Activated CD4-positive, alpha-beta memory T cell treated with anti-CD3 and anti-CD28 coated beads, Interleukin-2, amount 10 ng/mL, durations not matched to agents 7 days and 5 days (primary cell): ENCODE data around the gene ASIC3. TPM values are rescaled to one million over a fixed set of nuclear protein-coding genes. Genes with fewer than 3 reads are reported as not detected.
A peak's percentile ranks its signal among the peaks of the same experiment; 100 is the strongest.

Experiments
- CTCF ChIA-PET: fragments of 350-600 bp; sonication (Branson Sonifier 250); formaldehyde crosslinking; loops from one replicate; lab custom pipeline; 2021; ENCODE audit warnings: antibody characterized with exemption, inconsistent platforms; lab: Charles Lee
- POLR2A ChIA-PET: fragments of 350-600 bp; sonication (Branson Sonifier 250); formaldehyde crosslinking; loops from one replicate; lab custom pipeline; 2021; ENCODE audit warnings: antibody characterized with exemption; lab: Charles Lee
- DNase-seq: peaks from one replicate; pipeline ENCODE4 v3.0.0-alpha.2; 2020
- H3K27ac Mint-ChIP-seq: one replicate; pipeline ENCODE4 v1.8.0; 2021; ENCODE audit warnings: mild to moderate bottlenecking, mixed read lengths
- H3K27me3 Mint-ChIP-seq: one replicate; pipeline ENCODE4 v1.8.0; 2021; ENCODE audit warnings: mixed read lengths
- H3K36me3 Mint-ChIP-seq: one replicate; pipeline ENCODE4 v1.8.0; 2021; ENCODE audit warnings: low read depth, mixed read lengths
- H3K4me1 Mint-ChIP-seq: one replicate; pipeline ENCODE4 v1.8.0; 2021; ENCODE audit warnings: mixed read lengths
- H3K4me3 Mint-ChIP-seq: one replicate; pipeline ENCODE4 v1.8.0; 2021; ENCODE audit warnings: mild to moderate bottlenecking, mixed read lengths
- H3K9me3 Mint-ChIP-seq: one replicate; pipeline ENCODE4 v1.8.0; 2021; ENCODE audit warnings: mixed read lengths
- total RNA-seq, 2 experiments: library from RNA; stranded (reverse); gene quantifications; one replicate each; pipeline ENCODE4 v1.2.3, GENCODE V29; 2021

Gene ASIC3
- total RNA-seq, 2 experiments from 2014 or later: 5.5 to 6.2 TPM

DNA sequence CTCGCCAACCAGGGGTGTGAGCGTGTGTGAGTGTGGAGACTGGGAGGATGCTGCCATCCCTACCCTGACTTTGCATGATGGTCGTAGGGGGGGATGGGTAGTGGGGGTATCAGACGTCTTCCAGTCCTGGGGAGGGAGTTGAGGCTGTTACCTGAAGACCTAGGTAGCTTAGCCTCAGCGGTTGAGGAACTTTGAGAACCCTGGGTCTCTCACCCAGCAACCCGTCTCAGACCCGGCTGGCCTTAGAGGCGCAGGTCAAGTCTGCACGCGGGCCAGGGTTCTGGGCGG lies 13.7 kb downstream of the ASIC3 start:
- Mint-ChIP-seq H3K9me3 (no peaks in the 10 kb centered on the region), H3K4me3 (peak overlapping the region; percentile 17), H3K27me3 (no peaks in the 10 kb centered on the region), H3K4me1 (peaks cover 31% of the 10 kb centered on the region), H3K36me3 (peaks cover 25% of the 10 kb centered on the region), H3K27ac (no peak overlapping the region)
- ChIA-PET CTCF (no interaction called here), POLR2A (interaction anchor here (0.9 to 1.1 kb wide), 2 partner anchors 16 to 33 kb away, joined by 3 to 5 read pairs; no protein-coding TSS in a partner anchor)
- DNase-seq: no peak

DNA sequence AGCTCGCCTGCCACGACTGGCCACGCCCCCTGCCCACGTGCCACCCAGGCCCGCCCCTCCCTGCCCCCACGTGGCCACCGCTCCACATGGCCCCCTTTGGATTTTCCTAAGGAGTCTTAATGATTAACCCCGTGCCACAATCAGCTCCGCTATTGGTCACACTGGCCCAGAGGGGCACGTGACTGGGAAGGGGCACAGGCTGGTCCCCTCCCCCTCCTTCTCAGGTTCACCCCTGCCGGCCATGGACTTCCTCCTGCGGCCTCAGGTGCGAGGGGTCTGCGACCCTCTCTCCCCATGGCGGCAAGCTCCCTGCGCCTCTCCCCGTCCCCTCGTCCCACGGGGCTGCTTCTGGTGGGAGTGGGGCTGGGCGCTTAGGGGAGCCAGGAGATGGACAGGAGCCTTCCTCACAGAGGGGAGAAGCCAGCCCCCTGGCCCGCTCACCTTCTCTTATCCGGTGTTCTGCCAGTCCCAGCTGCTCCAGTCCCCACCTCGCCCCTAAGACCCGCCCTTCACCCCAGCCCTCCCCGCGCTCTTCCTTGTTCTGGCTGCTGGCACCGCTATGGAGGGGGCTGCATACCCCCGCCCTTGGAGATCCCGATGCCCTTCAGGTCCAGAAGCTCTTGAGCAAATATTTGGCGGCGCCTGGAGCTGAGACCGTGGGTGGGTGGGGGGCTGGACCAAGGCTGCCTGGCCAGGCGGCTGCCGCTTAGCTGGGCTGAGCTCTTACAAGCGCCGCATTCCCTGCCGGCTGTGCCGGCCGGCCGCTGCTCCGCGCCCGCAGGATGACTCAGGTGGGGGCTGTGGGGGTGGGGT lies 14.3 kb downstream of the ASIC3 start:
- Mint-ChIP-seq H3K27ac (no peak overlapping the region), H3K27me3 (no peaks in the 10 kb centered on the region), H3K4me3 (no peak overlapping the region), H3K4me1 (peaks cover 27% of the 10 kb centered on the region), H3K9me3 (no peaks in the 10 kb centered on the region), H3K36me3 (peaks cover 26% of the 10 kb centered on the region)
- ChIA-PET POLR2A (interaction anchor here (0.8 to 1.1 kb wide), 3 partner anchors 12 to 32 kb away, joined by 3 to 5 read pairs (median 3); no protein-coding TSS in a partner anchor), CTCF (no interaction called here)
- no peak for DNase-seq

DNA sequence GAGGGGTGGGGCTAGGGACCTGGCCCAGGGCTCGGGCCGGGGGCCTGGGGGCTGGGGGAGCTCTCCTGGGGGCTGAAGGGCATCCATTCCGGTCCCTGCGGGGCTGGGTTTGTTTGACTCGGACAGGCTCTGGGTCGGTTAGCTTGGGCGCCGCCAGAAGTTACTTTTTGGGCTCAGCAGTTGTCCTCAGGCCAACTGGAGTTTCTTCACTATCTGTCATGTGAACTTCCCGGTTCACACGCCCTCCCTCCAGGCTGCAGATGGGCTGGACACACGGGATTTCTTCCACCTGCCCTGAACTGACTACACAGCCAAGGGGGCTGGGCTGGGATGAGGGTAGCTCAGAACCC lies 14.9 kb downstream of the ASIC3 start:
- ChIA-PET POLR2A (interaction anchor here (0.8 to 1.1 kb wide), 2 partner anchors 12 to 15 kb away, joined by 3 to 5 read pairs; no protein-coding TSS in a partner anchor), CTCF (no interaction called here)
- no peaks in the 10 kb centered on the region for H3K27me3 Mint-ChIP-seq
- H3K9me3 Mint-ChIP-seq: no peaks in the 10 kb centered on the region
- peaks cover 30% of the 10 kb centered on the region for H3K36me3 Mint-ChIP-seq
- peaks cover 27% of the 10 kb centered on the region for H3K4me1 Mint-ChIP-seq
- H3K27ac Mint-ChIP-seq: no peak overlapping the region
- no peak overlapping the region for H3K4me3 Mint-ChIP-seq
- DNase-seq: no peak

DNA sequence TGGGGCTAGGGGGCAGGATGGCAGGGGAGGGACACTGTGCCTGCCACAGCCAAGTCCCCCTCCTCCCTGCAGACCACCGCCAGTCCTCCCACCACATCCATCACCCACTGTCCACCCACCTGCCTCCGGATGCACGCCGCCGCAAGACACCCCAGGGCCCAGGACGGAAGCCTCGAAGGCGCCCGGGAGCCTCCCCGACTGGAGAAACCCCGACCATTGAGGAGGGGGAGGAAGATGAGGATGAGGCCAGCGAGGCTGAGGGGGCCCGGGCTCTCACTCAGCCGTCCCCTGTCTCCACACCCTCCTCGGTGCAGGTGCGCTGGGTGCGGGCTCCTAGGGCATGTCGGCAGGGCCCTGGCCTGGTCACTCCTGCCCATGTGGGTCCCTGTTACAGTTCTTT lies 16.1 kb downstream of the ASIC3 start:
- Mint-ChIP-seq H3K4me1 (peaks cover 18% of the 10 kb centered on the region), H3K36me3 (peaks cover 35% of the 10 kb centered on the region), H3K27ac (no peak overlapping the region), H3K4me3 (no peak overlapping the region), H3K27me3 (no peaks in the 10 kb centered on the region), H3K9me3 (no peaks in the 10 kb centered on the region)
- ChIA-PET CTCF (no interaction called here), POLR2A (no interaction called here)
- no peak for DNase-seq

DNA sequence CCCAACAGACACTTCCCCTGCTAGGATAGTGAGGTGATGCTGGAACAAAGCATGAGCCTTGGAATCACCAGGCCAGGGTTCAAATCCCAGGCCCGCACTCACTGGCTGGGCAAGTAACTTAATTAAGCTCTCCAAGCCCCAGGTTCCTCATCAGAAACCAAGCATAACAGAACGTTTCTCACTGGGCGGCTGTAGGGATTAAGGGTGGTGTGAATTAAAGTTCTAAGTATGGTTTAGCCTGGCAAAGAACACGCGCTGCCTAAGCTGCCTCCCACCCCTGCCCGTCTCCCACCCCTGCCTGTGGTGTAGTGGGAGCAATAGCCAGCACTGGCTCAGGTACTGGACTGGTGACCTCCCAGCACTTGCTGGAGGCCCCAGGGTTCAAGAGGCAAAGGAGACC lies 16.7 kb downstream of the ASIC3 start:
- CTCF ChIA-PET: no interaction called here
- POLR2A ChIA-PET: no interaction called here
- no peaks in the 10 kb centered on the region for H3K9me3 Mint-ChIP-seq
- H3K36me3 Mint-ChIP-seq: peaks cover 35% of the 10 kb centered on the region
- H3K4me3 Mint-ChIP-seq: no peak overlapping the region
- no peaks in the 10 kb centered on the region for H3K27me3 Mint-ChIP-seq
- DNase-seq: no peak
- no peak overlapping the region for H3K27ac Mint-ChIP-seq
- peaks cover 18% of the 10 kb centered on the region for H3K4me1 Mint-ChIP-seq

DNA sequence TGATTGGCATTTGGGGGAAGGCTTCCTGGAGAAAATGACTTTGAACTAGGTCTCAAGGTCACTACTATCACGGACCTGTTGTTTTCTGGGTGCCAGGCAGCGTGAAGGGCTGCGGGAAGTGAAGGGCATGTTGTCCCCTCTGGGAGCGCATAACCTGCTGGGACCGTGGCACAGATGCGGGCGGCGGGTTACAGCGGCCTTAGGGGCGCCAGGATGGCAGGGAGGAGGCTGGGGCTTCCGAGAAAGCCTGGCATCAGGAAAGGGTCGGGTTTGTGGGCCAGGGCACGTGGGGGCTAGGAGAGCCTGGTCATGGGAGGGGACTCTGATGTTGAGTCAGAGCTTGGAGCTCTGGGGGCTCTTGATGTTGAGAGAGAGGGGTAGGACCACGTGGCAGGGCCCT lies 17.2 kb downstream of the ASIC3 start:
- H3K4me3 Mint-ChIP-seq: no peak overlapping the region
- CTCF ChIA-PET: no interaction called here
- POLR2A ChIA-PET: interaction anchor here (0.9 kb wide), 1 partner anchor 15 kb away, joined by 4 read pairs; the partner anchor contains the start of gene FASTK
- no peaks in the 10 kb centered on the region for H3K9me3 Mint-ChIP-seq
- H3K27me3 Mint-ChIP-seq: no peaks in the 10 kb centered on the region
- no peak overlapping the region for H3K27ac Mint-ChIP-seq
- H3K4me1 Mint-ChIP-seq: peaks cover 14% of the 10 kb centered on the region
- no peak for DNase-seq
- H3K36me3 Mint-ChIP-seq: peaks cover 37% of the 10 kb centered on the region

DNA sequence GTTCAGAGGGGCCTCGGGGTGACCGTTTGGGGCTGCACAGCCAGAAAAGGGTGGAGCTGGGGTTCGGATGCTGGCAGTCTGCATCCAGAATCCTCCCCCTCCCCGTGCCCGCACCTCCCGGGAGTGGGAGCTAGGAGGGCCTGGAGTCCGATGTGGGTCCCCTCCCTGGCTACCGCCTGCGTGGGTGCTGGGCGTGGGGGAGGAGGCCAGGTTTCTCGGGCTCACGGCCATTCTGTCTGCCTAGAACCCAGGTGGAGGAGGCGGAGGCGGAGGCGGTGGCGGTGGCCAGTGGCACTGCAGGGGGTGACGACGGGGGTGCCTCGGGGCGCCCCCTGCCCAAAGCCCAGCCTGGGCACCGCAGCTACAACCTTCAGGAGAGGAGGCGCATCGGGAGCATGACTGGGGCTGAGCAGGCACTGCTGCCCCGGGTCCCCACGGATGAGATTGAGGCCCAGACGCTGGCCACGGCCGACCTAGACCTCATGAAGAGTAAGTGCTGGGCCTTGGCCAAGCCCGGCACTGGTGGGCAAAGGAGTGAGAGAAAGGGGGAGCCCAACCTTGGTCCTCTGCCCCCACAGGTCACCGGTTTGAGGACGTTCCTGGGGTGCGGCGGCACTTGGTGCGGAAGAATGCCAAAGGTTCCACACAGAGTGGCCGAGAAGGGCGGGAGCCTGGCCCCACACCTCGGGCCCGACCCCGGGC lies 18.1 kb downstream of the ASIC3 start:
- POLR2A ChIA-PET: interaction anchor here (0.9 kb wide), 1 partner anchor 14 kb away, joined by 4 read pairs; the partner anchor contains the start of gene FASTK
- no peaks in the 10 kb centered on the region for H3K27me3 Mint-ChIP-seq
- no peak for DNase-seq
- no peak overlapping the region for H3K4me3 Mint-ChIP-seq
- no peak overlapping the region for H3K27ac Mint-ChIP-seq
- no peaks in the 10 kb centered on the region for H3K9me3 Mint-ChIP-seq
- peaks cover 38% of the 10 kb centered on the region for H3K36me3 Mint-ChIP-seq
- CTCF ChIA-PET: no interaction called here
- H3K4me1 Mint-ChIP-seq: peaks cover 6% of the 10 kb centered on the region

DNA sequence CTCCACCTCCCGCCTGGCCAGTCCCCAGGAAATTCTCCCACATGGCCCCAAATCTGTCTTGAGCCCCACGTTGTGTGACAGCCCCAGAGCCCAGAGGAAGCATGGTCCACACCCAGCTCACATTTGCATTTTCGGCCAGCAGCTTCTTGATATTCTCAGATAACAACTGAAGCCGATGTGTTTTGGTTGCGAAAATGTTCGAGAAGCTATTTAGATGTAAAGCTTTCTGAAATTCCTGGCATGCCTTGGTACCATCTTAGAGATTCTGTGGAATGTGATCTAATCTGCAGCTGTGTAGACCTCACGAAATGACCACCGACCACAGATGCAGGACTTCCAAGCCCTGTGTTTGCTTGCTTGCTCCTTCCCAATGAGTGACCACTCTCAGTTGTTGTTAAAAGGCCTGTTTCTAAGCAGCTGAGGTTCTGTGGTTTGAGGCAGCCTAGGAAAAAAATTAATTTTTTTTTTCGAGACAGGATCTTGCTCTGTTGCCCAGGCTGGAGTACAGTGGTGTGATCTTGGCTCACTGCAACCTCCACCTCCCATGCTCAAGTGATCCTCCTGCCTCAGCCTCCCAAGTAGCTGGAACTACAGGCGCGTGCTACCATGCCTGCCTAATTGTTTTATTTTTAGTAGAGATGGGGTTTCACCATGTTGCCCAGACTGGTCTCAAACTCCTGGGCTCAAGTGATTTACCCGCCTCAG lies 19.9 kb downstream of the ASIC3 start:
- DNase-seq: no peak
- POLR2A ChIA-PET: no interaction called here
- H3K9me3 Mint-ChIP-seq: no peaks in the 10 kb centered on the region
- CTCF ChIA-PET: interaction anchor here (1.1 kb wide), 1 partner anchor 40 kb away, joined by 3 read pairs; the partner anchor contains the start of gene ABCB8
- H3K36me3 Mint-ChIP-seq: peaks cover 39% of the 10 kb centered on the region
- no peaks in the 10 kb centered on the region for H3K27me3 Mint-ChIP-seq
- H3K4me1 Mint-ChIP-seq: no peaks in the 10 kb centered on the region
- H3K4me3 Mint-ChIP-seq: no peak overlapping the region
- no peak overlapping the region for H3K27ac Mint-ChIP-seq

DNA sequence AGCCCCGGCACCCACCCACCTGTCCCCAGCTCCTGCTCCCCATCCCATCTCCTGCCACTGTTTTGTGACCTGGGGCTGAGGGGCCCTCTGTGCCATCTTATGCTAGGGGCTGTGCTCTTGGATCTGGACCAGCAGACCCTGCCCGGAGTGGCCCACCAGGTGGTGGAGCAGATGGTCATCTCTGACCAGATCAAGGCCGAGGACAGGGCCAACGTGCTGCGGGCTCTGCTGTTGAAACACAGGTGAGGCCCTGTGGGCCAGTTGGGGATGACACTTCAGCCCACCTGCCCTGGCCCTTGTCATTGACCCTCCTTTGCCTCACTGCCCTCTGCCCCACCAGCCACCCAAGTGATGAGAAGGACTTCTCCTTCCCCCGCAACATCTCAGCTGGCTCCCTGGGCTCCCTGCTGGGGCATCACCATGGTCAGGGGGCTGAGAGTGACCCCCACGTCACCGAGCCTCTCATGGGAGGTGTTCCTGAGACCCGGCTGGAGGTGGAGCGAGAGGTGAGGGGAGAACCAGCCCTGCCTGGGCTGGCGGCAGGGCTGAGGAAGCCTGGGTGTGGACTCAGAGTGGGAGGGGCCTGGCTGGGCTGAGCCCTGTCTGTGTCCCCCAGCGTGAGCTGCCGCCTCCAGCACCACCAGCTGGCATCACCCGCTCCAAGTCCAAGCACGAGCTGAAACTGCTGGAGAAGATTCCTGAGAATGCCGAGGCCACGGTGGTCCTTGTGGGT lies 21.7 kb downstream of the ASIC3 start:
- ChIA-PET POLR2A (interaction anchor here (1.4 kb wide), 1 partner anchor 10 kb away, joined by 4 read pairs; no protein-coding TSS in a partner anchor), CTCF (no interaction called here)
- no peaks in the 10 kb centered on the region for H3K27me3 Mint-ChIP-seq
- DNase-seq: no peak
- no peaks in the 10 kb centered on the region for H3K9me3 Mint-ChIP-seq
- H3K4me1 Mint-ChIP-seq: no peaks in the 10 kb centered on the region
- no peak overlapping the region for H3K4me3 Mint-ChIP-seq
- H3K27ac Mint-ChIP-seq: no peak overlapping the region
- peaks cover 37% of the 10 kb centered on the region for H3K36me3 Mint-ChIP-seq

DNA sequence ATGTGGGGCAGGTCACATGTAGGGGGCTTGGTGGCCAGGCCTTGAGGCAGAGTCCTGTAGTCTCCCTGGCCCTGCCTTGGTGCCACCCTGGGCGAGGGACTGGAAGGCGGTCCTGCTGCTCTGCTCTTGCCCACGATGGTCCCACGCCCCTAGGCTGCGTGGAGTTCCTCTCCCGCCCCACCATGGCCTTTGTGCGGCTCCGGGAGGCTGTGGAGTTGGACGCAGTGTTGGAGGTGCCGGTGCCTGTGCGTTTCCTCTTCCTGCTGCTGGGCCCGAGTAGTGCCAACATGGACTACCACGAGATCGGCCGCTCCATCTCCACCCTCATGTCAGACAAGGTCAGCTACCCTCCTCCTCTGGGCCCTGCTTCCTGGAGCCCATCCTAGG lies 22.2 kb downstream of the ASIC3 start:
- POLR2A ChIA-PET: interaction anchor here (1.4 kb wide), 1 partner anchor 9 kb away, joined by 4 read pairs; no protein-coding TSS in a partner anchor
- no peaks in the 10 kb centered on the region for H3K9me3 Mint-ChIP-seq
- H3K27me3 Mint-ChIP-seq: no peaks in the 10 kb centered on the region
- no peaks in the 10 kb centered on the region for H3K4me1 Mint-ChIP-seq
- H3K36me3 Mint-ChIP-seq: peaks cover 34% of the 10 kb centered on the region
- H3K4me3 Mint-ChIP-seq: no peak overlapping the region
- no peak overlapping the region for H3K27ac Mint-ChIP-seq
- CTCF ChIA-PET: no interaction called here
- no peak for DNase-seq

DNA sequence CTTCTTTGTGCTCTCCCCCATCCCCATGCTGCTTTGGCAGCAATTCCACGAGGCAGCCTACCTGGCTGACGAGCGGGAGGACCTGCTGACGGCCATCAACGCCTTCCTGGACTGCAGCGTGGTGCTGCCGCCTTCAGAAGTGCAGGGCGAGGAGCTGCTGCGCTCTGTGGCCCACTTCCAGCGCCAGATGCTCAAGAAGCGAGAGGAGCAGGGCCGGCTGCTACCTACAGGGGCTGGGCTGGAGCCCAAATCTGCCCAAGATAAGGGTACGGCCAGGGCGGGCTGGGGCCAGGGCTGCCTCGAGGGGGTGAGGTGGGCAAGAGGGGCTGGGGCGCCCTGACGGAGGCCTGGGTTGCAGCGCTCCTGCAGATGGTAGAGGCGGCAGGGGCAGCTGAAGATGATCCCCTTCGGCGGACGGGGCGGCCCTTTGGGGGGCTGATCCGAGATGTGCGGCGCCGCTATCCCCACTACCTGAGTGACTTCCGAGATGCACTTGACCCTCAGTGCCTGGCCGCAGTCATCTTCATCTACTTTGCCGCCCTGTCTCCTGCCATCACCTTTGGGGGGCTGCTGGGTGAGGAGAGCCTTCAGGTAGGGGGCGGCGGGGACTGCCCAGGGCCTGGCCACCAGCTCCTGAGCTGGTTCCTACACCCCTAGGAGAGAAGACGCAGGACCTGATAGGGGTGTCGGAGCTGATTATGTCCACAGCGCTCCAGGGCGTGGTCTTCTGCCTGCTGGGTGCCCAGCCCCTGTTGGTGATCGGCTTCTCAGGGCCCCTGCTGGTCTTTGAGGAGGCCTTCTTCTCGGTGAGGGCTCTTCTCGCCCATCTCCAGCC lies 22.9 kb downstream of the ASIC3 start:
- Mint-ChIP-seq H3K36me3 (peaks cover 40% of the 10 kb centered on the region), H3K4me1 (no peaks in the 10 kb centered on the region), H3K4me3 (no peak overlapping the region), H3K9me3 (no peaks in the 10 kb centered on the region), H3K27me3 (no peaks in the 10 kb centered on the region), H3K27ac (no peak overlapping the region)
- CTCF ChIA-PET: no interaction called here
- DNase-seq: no peak
- POLR2A ChIA-PET: interaction anchor here (1.4 kb wide), 1 partner anchor 9 kb away, joined by 4 read pairs; no protein-coding TSS in a partner anchor

DNA sequence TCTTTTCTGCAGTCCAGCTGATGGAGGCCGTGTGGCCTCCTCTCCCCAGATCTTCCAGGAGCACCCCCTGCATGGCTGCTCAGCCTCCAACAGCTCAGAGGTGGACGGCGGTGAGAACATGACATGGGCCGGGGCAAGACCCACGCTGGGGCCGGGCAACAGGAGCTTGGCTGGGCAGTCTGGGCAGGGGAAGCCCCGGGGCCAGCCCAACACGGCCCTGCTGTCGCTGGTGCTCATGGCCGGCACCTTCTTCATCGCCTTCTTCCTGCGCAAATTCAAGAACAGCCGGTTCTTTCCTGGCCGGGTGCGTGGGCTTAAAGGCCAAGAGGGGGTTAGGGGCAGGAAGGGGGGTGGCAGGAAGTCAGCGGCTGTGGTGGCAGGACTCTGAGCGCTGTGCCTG lies 25.7 kb downstream of the ASIC3 start:
- Mint-ChIP-seq H3K36me3 (peaks cover 40% of the 10 kb centered on the region), H3K27ac (no peak overlapping the region), H3K4me3 (no peak overlapping the region), H3K9me3 (no peaks in the 10 kb centered on the region), H3K4me1 (peaks cover 8% of the 10 kb centered on the region), H3K27me3 (no peaks in the 10 kb centered on the region)
- ChIA-PET CTCF (no interaction called here), POLR2A (interaction anchor here (1.2 kb wide), 1 partner anchor 40 kb away, joined by 3 read pairs; no protein-coding TSS in a partner anchor)
- no peak for DNase-seq
